K562 (cell line): ENCODE results near the gene SNTG2.

Experiments used
- GTF2F1 ChIP-seq: IDR thresholded peaks from 2 replicates; pipeline ENCODE4 v1.6.1; 2011; ENCODE audit warnings: low read depth, low read length, improper control_type of control experiment
- MEF2A ChIP-seq: IDR thresholded peaks from 2 replicates; pipeline ENCODE4 v1.6.1; 2011; ENCODE audit warnings: low read depth, mild to moderate bottlenecking, low read length, moderate library complexity; ENCODE audit not compliant: control insufficient read depth
- NRF1 ChIP-seq, 2 experiments: fragments of 450-650 bp; IDR thresholded peaks in 1 of 2; conservative IDR thresholded peaks in 1 of 2; 2 replicates each; pipeline ENCODE4 v1.6.1; 2014; ENCODE audit warnings: mild to moderate bottlenecking in 2 of 2
- POLR2A ChIP-seq: fragments of 450-650 bp; conservative IDR thresholded peaks from 2 replicates; pipeline ENCODE4 v1.6.1; 2016
- ZBTB2 ChIP-seq: fragments of 450-650 bp; IDR thresholded peaks from 2 replicates; pipeline ENCODE4 v1.6.1; 2016; ENCODE audit warnings: antibody characterized with exemption
- ZHX1 ChIP-seq: fragments of 150-350 bp; conservative IDR thresholded peaks from 2 replicates; pipeline ENCODE4 v1.6.1; 2014; ENCODE audit warnings: low read length
- ZNF184 ChIP-seq: sonication (generic); formaldehyde crosslinking; IDR thresholded peaks from 2 replicates; pipeline ENCODE4 v1.5.0; 2020; ENCODE audit warnings: missing genetic modification reagents

- TF ChIP-seq ZNF184 (no peak), GTF2F1 (no peak), MEF2A (no peak), ZHX1 (no peak), ZBTB2 (no peak), NRF1 (conservative IDR thresholded peaks at IDR 0.05 in 1 of 2, IDR thresholded peaks at IDR 0.05 in 1 of 2) (no peak), POLR2A (no peak)
Observed at GRCh38 chr2:1297372-1298159, 346.9 kb downstream of the SNTG2 start.
